SU-DHL-6 (cell line): ENCODE results near the gene MORC1.

ENCODE experiments used
- H2AFZ ChIP-seq: fragments of 200-600 bp; sonication (generic); 2 replicates; pipeline ENCODE4 v1.6.1; 2014; ENCODE audit warnings: low read depth, mild to moderate bottlenecking, moderate library complexity, mixed read lengths, antibody characterized with exemption, low read length; ENCODE audit not compliant: severe bottlenecking
- H3F3A ChIP-seq: fragments of 200-600 bp; shearing (Covaris generic); 2 replicates; pipeline ENCODE4 v1.6.0; 2016; ENCODE audit warnings: antibody characterized with exemption, mild to moderate bottlenecking; ENCODE audit not compliant: insufficient read depth
- H3K27ac ChIP-seq: fragments of 200-600 bp; sonication (generic); 2 replicates; pipeline ENCODE4 v1.5.1; 2016; ENCODE audit warnings: low read depth, mild to moderate bottlenecking, low read length, moderate library complexity, mixed read lengths
- H3K27me3 ChIP-seq: fragments of 200-600 bp; sonication (generic), shearing (Covaris generic); 2 replicates; pipeline ENCODE4 v1.6.0; 2014; ENCODE audit warnings: mild to moderate bottlenecking, low read length
- H3K36me3 ChIP-seq: fragments of 200-600 bp; sonication (generic); 2 replicates; pipeline ENCODE4 v1.6.1; 2014; ENCODE audit warnings: mild to moderate bottlenecking, low read length, mixed read lengths
- H3K4me2 ChIP-seq: fragments of 300-600, 200-600 bp; shearing (Covaris generic), sonication (generic); 2 replicates; pipeline ENCODE4 v1.6.0; 2014; ENCODE audit warnings: low read length, low read depth, mild to moderate bottlenecking; ENCODE audit not compliant: poor library complexity, severe bottlenecking
- H3K4me3 ChIP-seq: fragments of 200-600 bp; sonication (generic); 2 replicates; pipeline ENCODE4 v1.5.1; 2014; ENCODE audit warnings: antibody characterized with exemption, low read length, mild to moderate bottlenecking, mixed read lengths; ENCODE audit not compliant: insufficient read depth, poor library complexity, severe bottlenecking
- H3K79me2 ChIP-seq: fragments of 200-600 bp; sonication (generic); 2 replicates; pipeline ENCODE4 v1.6.1; 2014; ENCODE audit warnings: mild to moderate bottlenecking, low read length, moderate library complexity; ENCODE audit not compliant: insufficient read depth
- H3K9ac ChIP-seq: fragments of 200-600 bp; sonication (generic); 2 replicates; pipeline ENCODE4 v1.7.0; 2014; ENCODE audit warnings: mild to moderate bottlenecking, low read length
- H3K9me2 ChIP-seq: fragments of 200-600 bp; sonication (generic); replicated peaks from 2 replicates; pipeline ENCODE4 v1.6.1; 2014; ENCODE audit warnings: low read length; ENCODE audit not compliant: insufficient read depth
- H3K9me3 ChIP-seq: fragments of 200-600 bp; sonication (generic); 2 replicates; pipeline ENCODE4 v1.6.1; 2014; ENCODE audit warnings: low read length, mixed read lengths; ENCODE audit not compliant: insufficient read depth
- H4K20me1 ChIP-seq: fragments of 200-600 bp; sonication (generic); 2 replicates; pipeline ENCODE4 v1.6.1; 2014; ENCODE audit warnings: low read depth, mild to moderate bottlenecking, antibody characterized with exemption, low read length, moderate library complexity, mixed read lengths
- CTCF ChIP-seq: fragments of 200-600 bp; sonication (generic); IDR thresholded peaks from one replicate; pipeline ENCODE4 v1.5.1; 2017; ENCODE audit warnings: antibody characterized with exemption, mild to moderate bottlenecking, low read length, moderate library complexity; ENCODE audit not compliant: insufficient read depth, poor library complexity, severe bottlenecking
- EZH2phosphoT487 ChIP-seq: fragments of 200-600 bp; sonication (generic), shearing (Covaris generic); conservative IDR thresholded peaks from 2 replicates; pipeline ENCODE4 v1.6.1; 2018; ENCODE audit warnings: mild to moderate bottlenecking, antibody characterized with exemption, low read length, moderate library complexity, mixed read lengths

Gene MORC1

GRCh38 chr3:109023167-109023566 is 94.8 kb downstream of the MORC1 start:
- no peak for TF ChIP-seq EZH2phosphoT487
- no peak for TF ChIP-seq CTCF
- Histone ChIP-seq H3K36me3 (no peaks in the 10 kb centered on the region), H3K4me2 (no peak overlapping the region), H3K27me3 (0 out of 2 replicates have a peak, but pooled peaks cover 2% of the 10 kb centered on the region), H3K4me3 (no peak overlapping the region), H3K79me2 (no peaks in the 10 kb centered on the region), H3K9ac (no peak overlapping the region), H3F3A (no peaks in the 10 kb centered on the region), H3K9me3 (no peaks in the 10 kb centered on the region), H4K20me1 (no peaks in the 10 kb centered on the region), H2AFZ (no peak overlapping the region), H3K27ac (no peak overlapping the region), H3K9me2 (no peaks in the 10 kb centered on the region)

DNA sequence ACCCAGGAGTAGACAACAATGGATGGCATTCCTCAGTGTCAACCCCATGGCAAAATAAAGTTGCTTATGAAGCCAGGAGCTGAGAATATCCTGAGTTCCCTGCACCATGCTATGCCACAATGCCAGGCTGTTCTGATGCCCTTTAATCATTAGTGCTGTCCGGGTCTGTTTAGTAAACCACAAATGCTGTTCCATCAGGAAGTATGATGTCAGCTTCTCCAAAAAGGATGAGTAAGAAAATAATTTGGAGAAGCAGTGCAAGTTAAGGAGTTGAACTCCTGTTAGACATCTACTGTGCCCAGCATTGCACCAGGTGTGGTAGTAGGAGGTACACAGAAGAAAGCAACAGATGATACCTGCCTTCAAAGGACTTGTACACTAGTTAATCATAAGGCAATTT is 96.4 kb downstream of the MORC1 start:
- H2AFZ ChIP-seq: no peak overlapping the region
- 0 out of 2 replicates have a peak, but pooled peaks cover 2% of the 10 kb centered on the region for H3K27me3 ChIP-seq
- no peak overlapping the region for H3K4me3 ChIP-seq
- H3K79me2 ChIP-seq: no peaks in the 10 kb centered on the region
- no peaks in the 10 kb centered on the region for H3K9me3 ChIP-seq
- TF ChIP-seq EZH2phosphoT487: no peak
- no peak for TF ChIP-seq CTCF
- no peaks in the 10 kb centered on the region for H3K9me2 ChIP-seq
- no peaks in the 10 kb centered on the region for H3F3A ChIP-seq
- no peaks in the 10 kb centered on the region for H3K36me3 ChIP-seq
- H3K9ac ChIP-seq: no peak overlapping the region
- H4K20me1 ChIP-seq: no peaks in the 10 kb centered on the region
- H3K27ac ChIP-seq: no peak overlapping the region
- H3K4me2 ChIP-seq: no peak overlapping the region

GRCh38 chr3:109018828-109019227 is 99.1 kb downstream of the MORC1 start:
- H3K4me3 ChIP-seq: no peak overlapping the region
- H3K4me2 ChIP-seq: no peak overlapping the region
- H3K36me3 ChIP-seq: no peaks in the 10 kb centered on the region
- H4K20me1 ChIP-seq: no peaks in the 10 kb centered on the region
- H2AFZ ChIP-seq: no peak overlapping the region
- no peaks in the 10 kb centered on the region for H3F3A ChIP-seq
- H3K79me2 ChIP-seq: no peaks in the 10 kb centered on the region
- H3K9me3 ChIP-seq: no peaks in the 10 kb centered on the region
- TF ChIP-seq CTCF (no peak), EZH2phosphoT487 (no peak)
- no peaks in the 10 kb centered on the region for H3K27me3 ChIP-seq
- no peaks in the 10 kb centered on the region for H3K9me2 ChIP-seq
- no peak overlapping the region for H3K27ac ChIP-seq
- H3K9ac ChIP-seq: no peak overlapping the region
